ENCODE data around the gene CLIP1.
"Not testable (repeated sequence)": the region's sequence is repeated elsewhere in the genome, so short reads cannot be mapped to it uniquely, and the experiment has no call there.

CLIP1 gene

DNA sequence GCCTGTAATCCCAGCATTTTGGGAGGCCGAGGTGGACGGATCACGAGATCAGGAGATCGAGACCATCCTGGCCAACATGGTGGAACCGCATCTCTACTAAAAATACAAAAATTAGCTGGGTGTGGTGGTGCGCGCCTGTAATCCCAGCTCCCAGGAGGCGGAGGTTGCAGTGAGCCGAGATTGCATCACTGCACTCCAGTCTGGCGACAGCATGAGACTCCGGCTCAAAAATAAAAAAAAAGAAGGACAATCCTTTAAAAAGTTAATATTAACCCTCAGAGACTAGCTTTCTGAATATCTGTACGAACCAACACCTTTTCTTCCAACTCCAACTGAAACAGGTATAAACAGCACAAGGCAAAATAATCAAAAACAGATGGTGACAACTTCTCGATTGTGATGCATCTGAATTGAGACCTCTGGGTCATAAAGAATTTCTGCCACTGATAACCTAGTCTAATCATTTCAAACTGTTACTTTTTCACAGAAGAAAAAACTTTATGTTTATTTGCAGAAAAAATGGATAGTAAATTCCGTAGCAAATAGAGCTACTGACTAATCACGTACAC is 27.8 kb downstream of the CLIP1 start:
- DNase-seq, result no peak

DNA sequence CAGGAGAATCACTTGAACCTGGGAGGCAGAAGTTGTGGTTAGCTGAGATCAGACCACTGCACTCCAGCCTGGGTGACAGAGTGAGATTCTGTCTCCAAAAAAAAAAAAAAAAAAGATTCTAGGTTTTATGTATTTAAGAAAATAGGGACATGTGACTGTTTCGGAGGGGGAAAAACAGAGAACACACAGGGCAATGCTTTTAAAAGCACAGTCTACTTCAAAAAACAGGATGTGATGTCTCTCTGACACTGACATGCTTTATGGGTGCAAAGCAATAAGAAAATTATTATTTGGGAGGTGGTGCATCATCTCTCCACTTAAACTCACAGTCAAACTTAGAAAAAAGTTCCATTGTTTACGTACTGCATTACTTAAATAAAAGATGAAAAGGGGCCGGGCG is 28.7 kb downstream of the CLIP1 start:
- DNase-seq, result no peak

DNA sequence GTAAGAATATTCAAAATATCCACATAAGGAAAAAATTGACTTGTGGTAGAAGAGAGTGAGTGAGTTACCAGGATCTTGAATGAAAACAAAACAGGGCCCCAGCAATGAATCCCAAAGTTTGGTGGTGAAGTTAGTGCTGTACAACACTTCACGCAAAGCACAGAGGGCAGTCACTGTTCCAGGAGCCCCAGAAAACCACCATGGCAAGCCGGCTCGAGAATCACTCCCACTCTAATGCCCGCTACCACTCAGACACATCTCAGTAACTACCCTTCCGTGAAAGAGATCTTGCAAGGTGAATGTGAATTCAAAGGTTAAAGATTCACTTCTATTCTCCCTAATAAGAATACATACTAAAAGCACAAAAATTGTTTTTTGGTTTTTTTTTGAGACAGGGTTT is 30.1 kb downstream of the CLIP1 start:
- DNase-seq, result no peak

DNA sequence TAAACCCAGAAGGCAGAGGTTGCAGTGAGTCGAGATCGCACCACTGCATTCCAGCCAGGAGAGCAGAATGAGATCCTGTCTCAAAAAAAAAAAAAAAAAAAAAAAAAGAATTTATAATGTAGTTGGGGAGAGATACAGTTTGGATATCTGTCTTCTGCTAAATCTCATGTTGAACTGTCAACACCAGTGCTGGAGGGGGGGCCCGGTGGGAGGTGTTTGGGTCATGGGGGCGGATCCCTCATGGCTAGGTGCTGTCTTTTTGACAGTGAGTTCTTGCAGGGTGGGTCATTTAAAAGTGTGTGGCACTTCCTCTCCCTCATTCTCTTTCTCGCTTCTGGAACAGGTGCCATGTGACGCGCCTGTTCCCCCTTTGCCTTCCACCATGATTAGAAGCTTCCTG is 32.8 kb downstream of the CLIP1 start:
- no peak for DNase-seq

DNA sequence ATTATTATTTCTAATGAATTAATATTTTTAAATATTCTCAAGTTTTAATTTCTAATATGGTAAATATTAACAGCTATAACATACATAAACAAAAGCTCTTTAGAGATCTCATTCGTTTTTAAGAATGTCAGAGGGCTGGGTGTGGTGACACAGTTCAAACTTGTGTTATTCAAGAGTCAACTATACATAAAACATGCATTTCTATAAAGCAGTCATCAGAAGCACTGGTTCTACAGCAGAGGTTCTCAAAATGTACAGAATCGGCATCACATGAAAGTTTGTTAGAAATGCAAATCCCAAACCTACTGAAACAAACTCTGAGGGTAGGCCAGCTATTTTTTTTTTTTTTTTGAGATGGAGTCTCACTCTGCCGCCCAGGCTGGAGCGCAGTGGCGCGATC is 34.6 kb downstream of the CLIP1 start:
- no peak for DNase-seq

DNA sequence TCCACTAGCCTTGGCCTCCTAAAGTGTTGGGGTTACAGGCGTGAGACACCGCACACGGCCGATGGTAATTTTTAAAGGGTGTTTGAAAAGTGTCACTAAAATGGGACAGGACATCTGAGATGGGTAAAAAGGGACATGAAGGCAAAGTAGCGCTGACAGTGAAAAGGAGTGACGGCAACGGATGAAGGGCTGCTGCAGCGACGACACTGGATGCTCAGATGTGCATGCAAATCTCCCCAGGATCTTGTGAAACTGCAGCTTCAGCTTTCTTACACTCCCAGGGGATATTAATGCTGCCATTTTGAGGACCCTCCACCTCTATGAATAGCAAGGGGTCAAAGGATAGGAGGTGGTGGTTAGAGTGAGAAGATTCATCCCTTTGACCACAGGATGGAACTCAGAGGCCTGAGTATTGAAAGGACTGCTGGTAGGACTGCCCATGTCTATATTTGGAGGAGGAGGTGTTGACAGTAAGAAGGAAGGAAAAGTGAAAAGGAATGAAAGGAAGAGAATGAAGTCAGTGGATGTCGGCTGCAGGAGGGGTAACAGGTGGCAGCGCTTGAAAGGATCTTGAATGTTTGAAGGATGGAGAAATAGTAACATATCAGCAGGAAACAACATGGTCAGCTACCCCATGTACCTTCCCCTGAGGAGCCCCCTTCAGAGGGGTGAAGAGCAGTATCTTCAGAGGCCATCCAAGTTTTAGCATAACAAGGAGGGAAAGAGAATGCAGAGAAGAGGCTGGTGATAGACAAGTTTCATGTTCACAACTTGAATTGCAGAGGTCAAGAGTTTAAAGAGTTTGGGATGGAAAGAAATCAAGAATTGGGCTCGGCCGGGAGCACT is 37.1 kb downstream of the CLIP1 start:
- DNase-seq, result no peak

DNA sequence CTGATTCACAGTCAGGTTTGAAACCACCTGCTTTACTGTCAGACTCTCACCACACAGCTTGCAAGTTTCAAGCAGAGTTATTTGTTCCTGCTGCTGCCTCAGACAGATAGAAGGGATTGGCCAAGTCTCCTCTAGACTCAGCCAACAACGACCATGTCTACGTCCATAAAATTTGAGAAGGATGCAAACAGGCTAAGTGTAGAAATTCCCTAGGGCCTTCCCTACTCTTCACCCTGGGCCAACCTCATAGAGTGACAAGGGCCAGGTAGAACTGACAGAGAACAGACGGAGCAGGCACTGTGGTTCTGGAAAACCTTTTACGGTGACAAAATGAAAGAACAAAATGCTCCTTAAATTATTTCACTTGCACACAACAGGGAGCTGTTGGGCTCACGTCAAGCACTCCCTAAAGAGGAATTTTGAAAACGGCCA is 39.5 kb downstream of the CLIP1 start:
- no peak for DNase-seq

DNA sequence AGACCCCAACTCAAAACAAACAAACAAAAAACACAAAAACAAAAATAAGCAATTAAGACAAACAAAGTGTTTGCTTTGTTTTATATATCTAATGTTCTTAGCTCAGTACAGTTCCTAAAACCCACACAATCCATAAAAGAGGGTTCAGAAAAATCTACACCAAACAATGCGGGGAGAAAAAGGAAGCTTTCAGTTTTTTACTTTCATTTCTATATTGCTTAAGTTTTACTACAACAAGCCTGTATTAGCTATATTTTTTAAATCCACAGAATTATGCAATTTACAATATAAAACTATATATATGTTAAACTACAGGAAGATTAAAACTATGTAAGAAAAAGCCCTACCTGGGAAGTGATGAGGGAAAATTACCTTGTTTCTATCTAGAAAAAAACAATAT is 41.4 kb downstream of the CLIP1 start:
- no peak for DNase-seq

DNA sequence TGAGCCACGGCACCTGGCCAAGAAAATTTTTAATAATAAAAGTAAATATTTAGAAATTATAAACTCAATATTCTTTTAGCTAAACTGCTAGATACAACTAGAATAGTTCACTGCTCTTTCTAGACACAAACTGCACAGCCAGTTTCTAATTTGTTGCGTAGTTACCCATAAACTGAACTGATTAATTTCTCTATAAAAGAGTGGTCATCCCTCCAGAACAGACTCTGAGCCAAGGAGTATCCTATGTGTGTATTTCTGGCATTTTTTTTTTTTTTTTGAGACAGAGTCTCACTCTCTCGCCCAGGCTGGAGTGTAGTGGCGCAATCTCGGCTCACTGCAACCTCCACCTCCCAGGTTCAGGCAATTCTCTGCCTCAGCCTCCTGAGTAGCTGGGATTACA is 45.7 kb downstream of the CLIP1 start:
- not testable (repeated sequence) for DNase-seq

DNA sequence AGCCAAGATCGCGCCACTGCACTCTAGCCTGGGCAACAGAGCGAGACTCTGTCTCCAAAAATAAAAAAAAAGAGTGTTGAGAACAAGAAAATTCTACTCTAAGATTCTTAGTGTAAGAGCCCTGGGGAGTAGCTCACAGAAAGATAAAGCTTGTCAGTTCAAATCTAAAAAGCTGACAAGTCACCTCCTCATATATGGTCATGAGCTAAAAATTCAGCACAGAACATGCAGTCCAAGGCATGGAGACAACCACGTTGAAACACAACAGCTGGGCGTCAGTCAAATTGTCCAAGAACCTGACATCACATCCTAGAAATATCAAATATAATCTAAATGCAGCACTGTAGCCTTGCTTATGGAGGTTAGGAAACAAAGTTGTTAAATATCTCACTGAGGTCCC is 47.8 kb downstream of the CLIP1 start:
- no peak for DNase-seq

DNA sequence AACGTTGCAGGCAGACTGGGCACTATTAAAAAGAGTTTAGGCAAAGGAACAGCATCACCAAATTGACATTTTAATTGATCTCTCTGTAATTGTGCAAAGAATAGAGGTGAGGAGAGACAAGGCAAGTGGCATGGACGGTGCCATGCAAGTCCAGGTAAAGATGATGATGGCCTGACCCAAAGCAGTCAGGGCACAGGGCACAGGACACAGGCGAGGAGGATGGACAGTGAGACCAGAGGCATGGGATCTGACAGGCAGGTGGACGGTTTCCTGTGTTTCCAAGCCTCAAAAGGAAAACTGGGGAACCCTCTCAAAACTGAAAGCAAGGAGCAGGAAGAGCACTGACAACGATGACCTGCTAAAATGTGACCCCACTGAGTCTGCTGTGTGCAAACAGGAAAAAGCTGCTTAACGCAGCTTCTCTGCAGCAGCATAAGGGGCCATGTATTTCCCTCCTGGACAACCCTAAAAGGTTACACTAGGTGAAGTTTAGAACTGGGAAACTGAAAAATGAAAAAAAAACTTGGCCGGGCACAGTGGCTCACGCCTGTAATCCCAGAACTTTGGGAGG is 50.9 kb downstream of the CLIP1 start:
- no peak for DNase-seq

DNA sequence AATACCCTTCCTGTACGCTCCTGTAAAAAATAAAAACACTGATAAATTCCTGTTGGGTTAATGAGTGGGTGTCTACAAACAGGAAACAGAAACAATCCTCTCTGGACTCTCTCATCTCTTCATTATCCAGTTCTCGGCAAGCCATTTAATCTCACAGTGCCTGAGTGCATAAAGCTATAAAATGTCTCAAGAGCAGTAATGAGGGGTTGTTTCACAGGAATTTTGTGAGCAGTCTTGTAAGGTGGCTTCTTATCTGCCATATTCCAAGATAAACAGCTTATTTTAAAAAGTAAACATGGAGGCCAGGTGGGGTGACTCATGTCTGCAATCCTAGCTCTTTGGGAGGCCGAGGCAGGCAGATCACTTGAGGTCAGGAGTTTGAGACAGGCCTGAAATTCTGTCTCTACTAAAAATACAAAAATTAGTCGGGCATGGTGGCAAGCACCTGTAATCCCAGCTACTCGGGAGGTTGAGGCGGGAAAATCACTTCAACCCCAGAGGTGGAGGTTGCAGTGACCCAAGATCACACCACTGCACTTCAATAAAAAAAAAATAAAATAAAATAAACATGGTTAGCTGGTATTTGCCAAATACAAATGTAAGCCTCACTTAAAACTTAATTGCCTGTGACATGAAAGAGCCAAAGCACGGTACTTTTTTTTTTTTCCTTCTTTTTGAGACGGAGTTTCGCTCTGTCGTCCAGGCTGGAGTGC is 54.0 kb downstream of the CLIP1 start:
- DNase-seq, result no peak

DNA sequence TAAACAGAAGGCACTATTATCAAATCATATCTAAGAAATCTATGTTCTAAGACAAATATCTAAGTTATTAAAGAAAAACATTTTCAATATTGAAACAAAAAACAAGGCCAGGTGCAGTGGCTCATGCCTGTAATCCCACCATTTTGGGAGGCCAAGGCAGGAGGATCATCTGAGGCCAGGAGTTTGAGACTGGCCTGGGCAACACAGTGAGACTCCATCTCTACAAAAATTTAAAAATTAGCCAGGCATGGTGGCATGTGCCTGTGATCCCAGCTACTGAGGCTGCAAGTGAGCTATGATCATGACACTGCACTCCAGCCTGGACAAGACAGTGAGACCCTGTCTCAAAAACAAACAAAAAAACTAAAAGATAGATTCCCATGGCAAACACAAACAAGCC is 54.8 kb downstream of the CLIP1 start:
- not testable (repeated sequence) for DNase-seq

DNA sequence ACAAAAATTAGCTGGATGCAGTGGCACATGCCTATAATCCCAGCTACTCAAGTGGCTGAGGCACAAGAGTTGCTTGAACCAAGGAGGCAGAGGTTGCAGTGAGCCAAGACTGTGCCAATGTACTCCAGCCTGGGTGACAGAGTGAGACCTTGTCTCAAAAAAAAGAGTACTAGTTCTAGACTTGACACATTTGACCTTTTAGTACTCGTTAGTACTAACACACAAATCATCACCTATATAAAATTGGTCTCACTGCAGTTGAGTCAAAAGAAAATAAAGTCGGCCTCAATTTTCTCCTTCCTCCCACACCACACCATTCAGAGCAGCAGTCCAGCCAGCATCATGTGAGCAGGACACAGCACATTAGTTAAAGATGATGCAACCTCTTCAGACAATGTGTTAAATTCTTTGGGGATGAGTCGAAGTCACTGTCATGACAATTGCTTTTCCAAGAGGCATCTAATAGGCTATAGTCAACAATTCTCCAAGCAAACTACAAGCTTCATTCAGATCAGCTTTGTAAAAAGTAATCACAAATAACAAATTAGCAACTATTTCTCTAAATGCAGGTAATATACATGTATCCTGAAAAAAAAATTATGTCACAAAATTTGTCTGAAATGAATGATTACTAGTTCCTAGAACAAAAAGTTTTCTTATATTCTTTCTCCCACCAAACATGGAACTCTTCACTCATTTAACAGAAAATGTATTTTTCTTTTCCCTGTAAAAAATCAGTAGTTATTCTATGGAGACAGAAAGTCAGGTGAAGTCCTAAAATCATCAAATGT is 55.6 kb downstream of the CLIP1 start:
- no peak for DNase-seq

DNA sequence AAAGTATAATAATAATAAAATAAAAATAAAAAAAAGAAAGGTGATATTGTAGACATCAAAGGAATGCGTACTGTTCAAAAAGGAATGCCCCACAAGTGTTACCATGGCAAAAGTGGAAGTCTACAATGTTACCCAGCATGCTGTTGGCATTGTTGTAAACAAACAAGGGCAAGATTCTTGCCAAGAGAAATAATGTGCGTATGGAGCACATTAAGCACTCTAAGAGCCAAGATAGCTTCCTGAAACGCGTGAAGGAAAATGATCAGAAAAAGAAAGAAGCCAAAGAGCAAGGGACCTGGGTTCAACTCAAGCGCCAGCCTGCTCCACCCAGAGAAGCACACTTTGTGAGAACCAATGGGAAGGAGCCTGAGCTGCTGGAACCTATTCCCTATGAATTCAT is 57.2 kb downstream of the CLIP1 start:
- not testable (repeated sequence) for DNase-seq

DNA sequence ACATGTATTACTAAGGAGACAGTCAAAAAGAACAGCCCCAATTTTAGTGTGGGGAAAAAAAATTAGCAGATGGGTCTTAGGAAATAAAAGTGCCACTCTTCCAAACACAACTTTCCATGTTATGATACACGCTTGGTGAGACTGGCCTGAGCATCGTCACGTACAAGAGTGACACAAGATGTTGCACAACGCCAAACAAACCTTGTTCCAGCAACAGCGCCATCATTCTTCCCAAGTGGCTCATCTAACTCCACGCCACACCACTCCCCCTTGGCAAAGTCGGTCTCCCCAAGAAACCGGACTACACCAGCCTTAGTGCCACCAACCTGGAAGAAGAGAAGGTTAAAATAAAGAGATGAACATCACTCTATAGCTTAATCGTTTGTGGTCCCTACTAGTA is 58.7 kb downstream of the CLIP1 start:
- no peak for DNase-seq

DNA sequence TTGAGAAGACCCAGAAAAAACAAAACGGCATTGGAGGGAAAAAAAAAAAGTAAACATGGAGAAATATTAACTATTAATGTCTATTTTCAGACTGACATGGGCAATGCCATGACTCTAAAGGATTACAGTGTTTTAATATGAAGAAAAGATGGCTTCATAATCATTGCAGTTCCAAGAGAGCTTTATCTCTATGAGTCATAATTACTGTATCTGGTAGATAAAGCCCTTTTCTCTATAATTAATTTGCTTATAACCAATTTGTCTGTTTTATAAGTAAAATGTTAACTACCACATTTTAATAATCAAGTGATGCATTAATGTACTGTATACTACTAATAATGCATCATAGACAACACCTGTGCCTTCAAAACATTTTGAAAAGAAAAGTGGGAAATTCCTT is 59.7 kb downstream of the CLIP1 start:
- no peak for DNase-seq

DNA sequence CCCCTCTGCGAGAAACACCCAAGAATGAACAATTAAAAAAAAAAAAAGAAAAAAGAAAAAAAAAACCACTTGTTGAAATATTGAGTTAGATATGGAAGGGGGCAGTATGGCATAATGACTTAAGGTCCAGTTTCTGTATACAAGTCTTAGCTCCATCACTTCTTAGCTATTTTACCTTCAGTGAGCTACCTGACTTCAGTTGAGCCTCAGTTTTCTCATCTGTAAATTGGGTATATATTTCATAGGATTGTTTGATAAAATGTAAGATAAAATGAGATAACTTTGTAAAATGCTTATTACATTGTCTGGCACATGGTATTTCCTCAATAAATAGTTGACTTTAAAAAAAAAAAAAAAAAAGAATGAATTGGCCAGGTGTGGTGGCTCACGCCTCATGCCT is 64.1 kb downstream of the CLIP1 start:
- DNase-seq, result not testable (repeated sequence)

DNA sequence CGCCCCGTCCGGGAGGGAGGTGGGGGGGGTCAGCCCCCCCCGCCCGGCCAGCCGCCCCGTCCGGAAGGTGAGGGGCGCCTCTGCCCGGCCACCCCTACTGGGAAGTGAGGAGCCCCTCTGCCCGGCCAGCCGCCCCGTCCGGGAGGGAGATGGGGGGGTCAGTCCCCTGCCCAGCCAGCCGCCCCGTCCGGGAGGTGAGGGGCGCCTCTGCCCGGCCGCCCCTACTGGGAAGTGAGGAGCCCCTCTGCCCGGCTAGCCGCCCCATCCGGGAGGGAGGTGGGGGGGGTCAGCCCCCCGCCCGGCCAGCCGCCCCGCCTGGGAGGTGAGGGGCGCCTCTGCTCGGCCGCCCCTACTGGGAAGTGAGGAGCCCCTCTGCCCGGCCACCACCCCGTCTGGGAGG is 64.9 kb downstream of the CLIP1 start:
- not testable (repeated sequence) for DNase-seq

DNA sequence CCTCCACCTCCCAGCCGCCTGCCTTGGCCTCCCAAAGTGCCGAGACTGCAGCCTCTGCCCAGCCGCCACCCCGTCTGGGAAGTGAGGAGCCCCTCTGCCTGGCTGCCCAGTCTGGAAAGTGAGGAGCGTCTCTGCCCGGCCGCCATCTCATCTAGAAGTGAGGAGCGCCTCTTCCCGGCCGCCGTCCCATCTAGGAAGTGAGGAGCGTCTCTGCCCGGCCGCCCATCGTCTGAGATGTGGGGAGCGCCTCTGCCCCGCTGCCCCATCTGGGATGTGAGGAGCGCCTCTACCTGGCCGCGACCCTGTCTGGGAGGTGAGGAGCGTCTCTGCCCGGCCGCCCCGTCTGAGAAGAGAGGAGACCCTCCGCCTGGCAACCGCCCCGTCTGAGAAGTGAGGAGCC is 65.5 kb downstream of the CLIP1 start:
- not testable (repeated sequence) for DNase-seq

DNA sequence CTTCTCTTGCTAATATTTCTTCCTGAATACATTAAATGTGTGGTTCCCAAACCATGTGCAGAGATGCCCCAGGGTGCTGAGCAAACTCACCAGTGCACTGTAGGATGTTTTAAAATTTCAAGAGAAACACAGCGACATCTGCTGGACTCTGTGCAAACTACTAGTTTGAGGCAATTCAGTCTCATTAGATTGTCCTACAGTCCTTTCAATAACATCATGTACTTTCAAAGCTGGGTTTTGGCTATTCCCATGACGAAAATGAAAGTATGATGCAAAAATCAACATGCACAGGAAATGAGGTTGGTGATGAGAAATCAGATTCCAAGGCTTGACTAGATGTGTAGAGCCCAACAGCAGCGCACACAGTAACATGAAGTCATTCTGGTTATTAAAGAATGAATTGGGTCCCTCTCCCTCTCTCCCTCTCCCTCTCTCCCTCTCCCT is 66.3 kb downstream of the CLIP1 start:
- peak; percentile 12 for DNase-seq

DNA sequence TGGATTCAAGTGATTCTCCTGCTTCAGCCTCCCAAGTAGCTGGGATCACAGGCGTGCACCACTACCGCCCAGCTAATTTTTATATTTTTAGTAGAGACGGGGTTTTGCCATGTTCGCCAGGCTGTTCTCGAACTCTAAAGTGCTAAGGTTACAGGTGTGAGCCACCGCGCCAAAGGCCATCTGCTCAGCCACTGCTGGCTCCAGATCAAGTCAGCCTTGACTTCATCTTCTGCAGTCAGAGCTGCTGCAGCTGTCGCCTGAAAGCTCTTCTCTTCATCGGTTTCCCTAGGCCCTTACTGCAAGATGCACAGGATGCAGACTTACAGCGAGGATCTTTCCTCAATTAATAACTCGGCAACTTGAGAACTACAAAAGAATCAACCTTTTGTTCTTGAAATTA is 66.8 kb downstream of the CLIP1 start:
- no peak for DNase-seq

Measured in KG1 (cell line).